ENCODE results near the gene FLNC. TPM values are rescaled to one million over a fixed set of nuclear protein-coding genes. Genes with fewer than 3 reads are reported as not detected.

FLNC gene
- total RNA-seq, 1 experiment from 2014 or later: 10.2 TPM

GRCh38 chr7:128814499-128814898 lies 15.7 kb upstream of the FLNC start:
- ChIA-PET CTCF (no interaction called here), POLR2A (no interaction called here)
- no TSS peak for BruUV-seq (replicated peaks)
- Histone ChIP-seq H3K36me3 (ENCODE audit: control insufficient read depth, insufficient read depth, low read length) (no peaks in the 10 kb centered on the region), H3K4me1 (ENCODE audit: control insufficient read depth, insufficient read depth, low read length) (no peaks in the 10 kb centered on the region), H3K27me3 (ENCODE audit: control insufficient read depth, insufficient read depth, low read length) (peaks cover 23% of the 10 kb centered on the region), H3K27ac (ENCODE audit: low read length) (no peak overlapping the region), H3K9me3 (ENCODE audit: control insufficient read depth, insufficient read depth, low read depth, low read length) (no peaks in the 10 kb centered on the region), H3K4me3 (ENCODE audit: low read depth in 2 of 2, low read length in 2 of 2) (no peak overlapping the region)
- ATAC-seq: no peak
- TF ChIP-seq SIN3A (IDR thresholded peaks at IDR 0.05; ENCODE audit: borderline replicate concordance, insufficient read depth, low read depth, low read length): no peak
- TF ChIP-seq, protein P1, sequence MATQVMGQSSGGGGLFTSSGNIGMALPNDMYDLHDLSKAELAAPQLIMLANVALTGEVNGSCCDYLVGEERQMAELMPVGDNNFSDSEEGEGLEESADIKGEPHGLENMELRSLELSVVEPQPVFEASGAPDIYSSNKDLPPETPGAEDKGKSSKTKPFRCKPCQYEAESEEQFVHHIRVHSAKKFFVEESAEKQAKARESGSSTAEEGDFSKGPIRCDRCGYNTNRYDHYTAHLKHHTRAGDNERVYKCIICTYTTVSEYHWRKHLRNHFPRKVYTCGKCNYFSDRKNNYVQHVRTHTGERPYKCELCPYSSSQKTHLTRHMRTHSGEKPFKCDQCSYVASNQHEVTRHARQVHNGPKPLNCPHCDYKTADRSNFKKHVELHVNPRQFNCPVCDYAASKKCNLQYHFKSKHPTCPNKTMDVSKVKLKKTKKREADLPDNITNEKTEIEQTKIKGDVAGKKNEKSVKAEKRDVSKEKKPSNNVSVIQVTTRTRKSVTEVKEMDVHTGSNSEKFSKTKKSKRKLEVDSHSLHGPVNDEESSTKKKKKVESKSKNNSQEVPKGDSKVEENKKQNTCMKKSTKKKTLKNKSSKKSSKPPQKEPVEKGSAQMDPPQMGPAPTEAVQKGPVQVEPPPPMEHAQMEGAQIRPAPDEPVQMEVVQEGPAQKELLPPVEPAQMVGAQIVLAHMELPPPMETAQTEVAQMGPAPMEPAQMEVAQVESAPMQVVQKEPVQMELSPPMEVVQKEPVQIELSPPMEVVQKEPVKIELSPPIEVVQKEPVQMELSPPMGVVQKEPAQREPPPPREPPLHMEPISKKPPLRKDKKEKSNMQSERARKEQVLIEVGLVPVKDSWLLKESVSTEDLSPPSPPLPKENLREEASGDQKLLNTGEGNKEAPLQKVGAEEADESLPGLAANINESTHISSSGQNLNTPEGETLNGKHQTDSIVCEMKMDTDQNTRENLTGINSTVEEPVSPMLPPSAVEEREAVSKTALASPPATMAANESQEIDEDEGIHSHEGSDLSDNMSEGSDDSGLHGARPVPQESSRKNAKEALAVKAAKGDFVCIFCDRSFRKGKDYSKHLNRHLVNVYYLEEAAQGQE (IDR thresholded peaks at IDR 0.05; ENCODE audit: insufficient read depth in 1 of 2, low read depth in 2 of 2, low read length in 1 of 2): no peak
- TF ChIP-seq CTCF (IDR thresholded peaks at IDR 0.05): no peak
- no peak for TF ChIP-seq TCF7L2 (IDR thresholded peaks at IDR 0.05; ENCODE audit: low read depth, low read length)
- no peak for TF ChIP-seq POLR2AphosphoS5 (IDR thresholded peaks at IDR 0.05; ENCODE audit: low read depth, low read length)
- in situ Hi-C loops (cut with HindIII; ENCODE audit: low pct_unique_long_range_greater_than_20kb, low sequenced_read_pairs) (no loop called here), intact Hi-C loops (cut with micrococcal nuclease; ENCODE audit: unreplicated experiment) (no loop called here)
- DNase-seq (ENCODE audit: low read depth, low spot score): no peak

DNA sequence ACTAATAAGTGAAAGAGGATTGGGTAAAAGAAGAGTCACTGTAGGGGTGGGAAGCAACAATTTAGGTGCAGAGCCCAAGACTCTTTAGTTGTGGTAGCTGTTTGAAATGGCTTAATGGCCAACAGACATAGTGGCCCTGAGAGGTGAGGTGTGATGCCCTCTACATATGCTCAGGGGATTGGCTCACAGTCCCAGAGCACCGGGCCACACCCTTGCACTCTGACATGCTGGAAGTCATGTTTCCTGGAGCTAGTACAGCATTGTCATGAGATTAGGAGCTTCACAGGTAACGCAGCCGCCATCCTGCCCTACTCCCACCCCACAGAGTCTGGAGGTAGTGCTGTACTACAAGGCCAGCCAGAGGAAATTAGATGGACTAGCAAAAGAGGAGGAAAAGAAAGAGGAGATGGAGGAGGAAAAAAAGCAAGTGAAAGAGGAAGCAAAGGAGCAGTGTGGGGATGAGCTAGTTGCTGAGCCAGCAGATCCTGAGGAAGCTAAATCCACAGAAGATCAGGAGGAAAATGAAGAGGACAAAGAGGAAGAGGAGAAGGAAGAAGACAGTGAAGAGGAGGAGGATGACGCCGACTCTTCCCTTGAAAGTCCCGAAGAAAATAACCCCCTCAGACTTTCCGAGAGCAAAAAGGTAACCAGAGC lies 14.8 kb upstream of the FLNC start:
- DNase-seq (ENCODE audit: low read depth, low spot score): no peak
- Histone ChIP-seq H3K9me3 (ENCODE audit: control insufficient read depth, insufficient read depth, low read depth, low read length) (no peaks in the 10 kb centered on the region), H3K36me3 (ENCODE audit: control insufficient read depth, insufficient read depth, low read length) (no peaks in the 10 kb centered on the region), H3K4me1 (ENCODE audit: control insufficient read depth, insufficient read depth, low read length) (no peaks in the 10 kb centered on the region), H3K27me3 (ENCODE audit: control insufficient read depth, insufficient read depth, low read length) (peaks cover 31% of the 10 kb centered on the region), H3K4me3 (ENCODE audit: low read depth in 2 of 2, low read length in 2 of 2) (no peak overlapping the region), H3K27ac (ENCODE audit: low read length) (no peak overlapping the region)
- no peak for ATAC-seq
- CTCF ChIA-PET: no interaction called here
- no TSS peak for BruUV-seq (replicated peaks)
- POLR2A ChIA-PET: no interaction called here
- in situ Hi-C loops (cut with HindIII; ENCODE audit: low pct_unique_long_range_greater_than_20kb, low sequenced_read_pairs) (no loop called here), intact Hi-C loops (cut with micrococcal nuclease; ENCODE audit: unreplicated experiment) (no loop called here)
- no peak for TF ChIP-seq CTCF (IDR thresholded peaks at IDR 0.05)
- TF ChIP-seq, protein P1 (IDR thresholded peaks at IDR 0.05; ENCODE audit: insufficient read depth in 1 of 2, low read depth in 2 of 2, low read length in 1 of 2): no peak
- no peak for TF ChIP-seq TCF7L2 (IDR thresholded peaks at IDR 0.05; ENCODE audit: low read depth, low read length)
- TF ChIP-seq POLR2AphosphoS5 (IDR thresholded peaks at IDR 0.05; ENCODE audit: low read depth, low read length): no peak
- TF ChIP-seq SIN3A (IDR thresholded peaks at IDR 0.05; ENCODE audit: borderline replicate concordance, insufficient read depth, low read depth, low read length): no peak
